VCaP (cell line): ENCODE data around the gene MYH14.

Experiments
- H3K27ac ChIP-seq: fragments of 450-650 bp; 2 replicates; pipeline ENCODE4 v1.5.1; 2017
- CTCF ChIP-seq: fragments of 450-650 bp; conservative IDR thresholded peaks from 2 replicates; pipeline ENCODE4 v1.5.1; 2017; ENCODE audit warnings: mild to moderate bottlenecking, moderate library complexity

The MYH14 gene

GRCh38 chr19:50357178-50358100 is 154.0 kb downstream of the MYH14 start:
- TF ChIP-seq CTCF: peak; percentile 94
- H3K27ac ChIP-seq: no peak overlapping the region

- TF ChIP-seq CTCF: no peak
- H3K27ac ChIP-seq: no peak overlapping the region
Observed at GRCh38 chr19:50358483-50359327, 155.3 kb downstream of the MYH14 start.

GRCh38 chr19:50359328-50359818 is 156.0 kb downstream of the MYH14 start:
- no peak for TF ChIP-seq CTCF
- no peak overlapping the region for H3K27ac ChIP-seq
